ENCODE data around the gene WBP1L.
"Not testable (repeated sequence)": the region's sequence is repeated elsewhere in the genome, so short reads cannot be mapped to it uniquely, and the experiment has no call there.

WBP1L gene

GRCh38 chr10:102743588-102744373 lies at the start of gene WBP1L:
Gene WBP1L (plus strand): TSS chr10:102743948. CDS start chr10:102744054, 106 bp downstream.
- Histone ChIP-seq H3K27ac (peak within 1 kb of the TSS; percentile 60), H3K27me3 (replicated peaks) (no peaks in the 10 kb centered on the region), H3K4me3 (ENCODE audit: low read depth, low read length) (peak within 1 kb of the TSS; percentile 96), H3K36me3 (replicated peaks) (no peaks in the 10 kb centered on the region)
- in situ Hi-C loops (cut with HindIII; ENCODE audit: low pct_ligation_motif_present, low sequenced_read_pairs): loop anchor here (25.0 kb wide), 1 partner anchor 169 kb away; the partner anchor contains the start of gene CNNM2
- no peak for TF ChIP-seq CTCF (IDR thresholded peaks at IDR 0.05; ENCODE audit: low read depth, low read length, missing control alignments)
- DNase-seq: peak; percentile 99

- in situ Hi-C loops (cut with HindIII; ENCODE audit: low pct_ligation_motif_present, low sequenced_read_pairs); H3K27ac ChIP-seq; H3K4me3 ChIP-seq (ENCODE audit: low read depth, low read length); H3K27me3 ChIP-seq (replicated peaks); DNase-seq: not testable (repeated sequence)
- H3K36me3 ChIP-seq (replicated peaks): peaks cover 20% of the 10 kb centered on the region
Measured at GRCh38 chr10:102695401-102695800, 48.3 kb upstream of the WBP1L start.

DNA sequence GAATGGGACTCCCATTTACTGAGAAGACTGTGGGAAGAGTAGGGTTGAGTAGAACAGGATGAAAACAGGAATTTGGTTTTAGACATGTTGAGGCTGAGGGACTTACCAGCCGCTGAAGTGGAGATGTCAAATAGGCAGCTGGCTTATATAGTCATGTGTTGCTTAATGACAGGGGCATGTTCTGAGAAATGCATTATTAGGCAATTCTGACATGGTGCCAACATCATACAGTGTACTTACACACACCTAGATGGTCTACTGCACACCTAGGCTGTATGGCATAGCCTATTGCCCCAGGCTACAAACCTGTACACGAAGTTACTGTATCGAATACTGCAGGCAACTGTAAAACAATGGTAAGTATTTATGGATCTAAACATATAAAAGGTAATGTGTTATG lies 47.0 kb upstream of the WBP1L start:
- in situ Hi-C loops (cut with HindIII; ENCODE audit: low pct_ligation_motif_present, low sequenced_read_pairs): no loop called here
- DNase-seq: no peak
- Histone ChIP-seq H3K36me3 (replicated peaks) (peaks cover 20% of the 10 kb centered on the region), H3K4me3 (ENCODE audit: low read depth, low read length) (no peak overlapping the region), H3K27me3 (replicated peaks) (no peaks in the 10 kb centered on the region), H3K27ac (no peak overlapping the region)
- TF ChIP-seq CTCF (IDR thresholded peaks at IDR 0.05; ENCODE audit: low read depth, low read length, missing control alignments): no peak

GRCh38 chr10:102698894-102699293 lies 44.9 kb upstream of the WBP1L start:
- H3K4me3 ChIP-seq (ENCODE audit: low read depth, low read length): no peak overlapping the region
- no peaks in the 10 kb centered on the region for H3K27me3 ChIP-seq (replicated peaks)
- in situ Hi-C loops (cut with HindIII; ENCODE audit: low pct_ligation_motif_present, low sequenced_read_pairs): no loop called here
- DNase-seq: no peak
- peaks cover 23% of the 10 kb centered on the region for H3K36me3 ChIP-seq (replicated peaks)
- H3K27ac ChIP-seq: no peak overlapping the region
- TF ChIP-seq CTCF (IDR thresholded peaks at IDR 0.05; ENCODE audit: low read depth, low read length, missing control alignments): no peak

- in situ Hi-C loops (cut with HindIII; ENCODE audit: low pct_ligation_motif_present, low sequenced_read_pairs): no loop called here
- no peak overlapping the region for H3K4me3 ChIP-seq (ENCODE audit: low read depth, low read length)
- peaks cover 23% of the 10 kb centered on the region for H3K36me3 ChIP-seq (replicated peaks)
- H3K27me3 ChIP-seq (replicated peaks): no peaks in the 10 kb centered on the region
- no peak for TF ChIP-seq CTCF (IDR thresholded peaks at IDR 0.05; ENCODE audit: low read depth, low read length, missing control alignments)
- no peak for DNase-seq
- no peak overlapping the region for H3K27ac ChIP-seq
Measured at GRCh38 chr10:102701272-102701671, 42.5 kb upstream of the WBP1L start.

DNA sequence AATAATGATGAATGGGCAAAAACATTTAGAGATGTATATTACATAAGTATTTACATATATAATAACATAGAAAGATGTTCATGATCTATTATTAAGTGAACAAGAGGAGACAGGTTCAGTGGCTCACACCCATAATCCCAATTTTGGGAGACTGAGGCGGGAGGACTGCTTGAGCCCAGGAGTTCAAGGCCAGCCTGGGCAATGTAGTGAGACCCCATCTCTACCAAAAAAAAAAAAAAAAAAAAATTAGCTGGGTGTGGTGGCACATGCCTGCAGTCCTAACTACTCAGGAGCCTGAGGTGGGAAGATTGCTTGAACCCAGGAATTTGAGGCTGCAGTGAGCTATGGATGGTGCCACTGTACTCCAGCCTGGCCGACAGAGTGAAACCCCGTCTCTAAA lies 42.0 kb upstream of the WBP1L start:
- in situ Hi-C loops (cut with HindIII; ENCODE audit: low pct_ligation_motif_present, low sequenced_read_pairs): no loop called here
- no peak for DNase-seq
- no peaks in the 10 kb centered on the region for H3K27me3 ChIP-seq (replicated peaks)

More for the DNA sequence above, 42.0 kb upstream of the WBP1L start:
- peaks cover 20% of the 10 kb centered on the region for H3K36me3 ChIP-seq (replicated peaks)
- no peak for TF ChIP-seq CTCF (IDR thresholded peaks at IDR 0.05; ENCODE audit: low read depth, low read length, missing control alignments)
- no peak overlapping the region for H3K27ac ChIP-seq
- H3K4me3 ChIP-seq (ENCODE audit: low read depth, low read length): no peak overlapping the region

Data from brain microvascular endothelial cell (primary cell).